ENCODE results near the gene KRT40.

KRT40 gene

GRCh38 chr17:41010441-41010840, 26.3 kb upstream of the KRT40 start:
- Histone ChIP-seq H3K4me1 (no peaks in the 10 kb centered on the region), H3K9me3 (no peaks in the 10 kb centered on the region), H3K27me3 (peaks cover 11% of the 10 kb centered on the region), H3K4me3 (ENCODE audit: low read depth, low read length) (no peak overlapping the region), H3K36me3 (no peaks in the 10 kb centered on the region)
- TF ChIP-seq, protein P1, sequence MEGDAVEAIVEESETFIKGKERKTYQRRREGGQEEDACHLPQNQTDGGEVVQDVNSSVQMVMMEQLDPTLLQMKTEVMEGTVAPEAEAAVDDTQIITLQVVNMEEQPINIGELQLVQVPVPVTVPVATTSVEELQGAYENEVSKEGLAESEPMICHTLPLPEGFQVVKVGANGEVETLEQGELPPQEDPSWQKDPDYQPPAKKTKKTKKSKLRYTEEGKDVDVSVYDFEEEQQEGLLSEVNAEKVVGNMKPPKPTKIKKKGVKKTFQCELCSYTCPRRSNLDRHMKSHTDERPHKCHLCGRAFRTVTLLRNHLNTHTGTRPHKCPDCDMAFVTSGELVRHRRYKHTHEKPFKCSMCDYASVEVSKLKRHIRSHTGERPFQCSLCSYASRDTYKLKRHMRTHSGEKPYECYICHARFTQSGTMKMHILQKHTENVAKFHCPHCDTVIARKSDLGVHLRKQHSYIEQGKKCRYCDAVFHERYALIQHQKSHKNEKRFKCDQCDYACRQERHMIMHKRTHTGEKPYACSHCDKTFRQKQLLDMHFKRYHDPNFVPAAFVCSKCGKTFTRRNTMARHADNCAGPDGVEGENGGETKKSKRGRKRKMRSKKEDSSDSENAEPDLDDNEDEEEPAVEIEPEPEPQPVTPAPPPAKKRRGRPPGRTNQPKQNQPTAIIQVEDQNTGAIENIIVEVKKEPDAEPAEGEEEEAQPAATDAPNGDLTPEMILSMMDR (IDR thresholded peaks at IDR 0.05; ENCODE audit: low read depth, low read length) = no peak
- DNase-seq = no peak

- Histone ChIP-seq H3K27me3 (peaks cover 9% of the 10 kb centered on the region), H3K36me3 (no peaks in the 10 kb centered on the region), H3K9me3 (no peaks in the 10 kb centered on the region), H3K4me3 (ENCODE audit: low read depth, low read length) (no peak overlapping the region), H3K4me1 (no peaks in the 10 kb centered on the region)
- no peak for DNase-seq
- TF ChIP-seq, protein P1 (IDR thresholded peaks at IDR 0.05; ENCODE audit: low read depth, low read length) = no peak
Observed at GRCh38 chr17:41009936-41010335, 25.8 kb upstream of the KRT40 start.

- no peaks in the 10 kb centered on the region for H3K4me1 ChIP-seq
- TF ChIP-seq, protein P1 (IDR thresholded peaks at IDR 0.05; ENCODE audit: low read depth, low read length) = no peak
- H3K9me3 ChIP-seq = no peaks in the 10 kb centered on the region
- H3K4me3 ChIP-seq (ENCODE audit: low read depth, low read length) = no peak overlapping the region
- peaks cover 15% of the 10 kb centered on the region for H3K27me3 ChIP-seq
- no peaks in the 10 kb centered on the region for H3K36me3 ChIP-seq
- DNase-seq = no peak
Observed at GRCh38 chr17:41009301-41009760, 25.2 kb upstream of the KRT40 start.

GRCh38 chr17:41008811-41009210, 24.7 kb upstream of the KRT40 start, which contains the start of gene KRTAP3-1:
Gene KRTAP3-1 (minus strand): TSS chr17:41009128. CDS start chr17:41009074, 54 bp downstream.
- Histone ChIP-seq H3K4me1 (no peaks in the 10 kb centered on the region), H3K4me3 (ENCODE audit: low read depth, low read length) (no peak within 1 kb of the TSS), H3K27me3 (peaks cover 16% of the 10 kb centered on the region), H3K36me3 (no peaks in the 10 kb centered on the region), H3K9me3 (no peaks in the 10 kb centered on the region)
- no peak for DNase-seq
- TF ChIP-seq, protein P1 (IDR thresholded peaks at IDR 0.05; ENCODE audit: low read depth, low read length) = no peak

DNA sequence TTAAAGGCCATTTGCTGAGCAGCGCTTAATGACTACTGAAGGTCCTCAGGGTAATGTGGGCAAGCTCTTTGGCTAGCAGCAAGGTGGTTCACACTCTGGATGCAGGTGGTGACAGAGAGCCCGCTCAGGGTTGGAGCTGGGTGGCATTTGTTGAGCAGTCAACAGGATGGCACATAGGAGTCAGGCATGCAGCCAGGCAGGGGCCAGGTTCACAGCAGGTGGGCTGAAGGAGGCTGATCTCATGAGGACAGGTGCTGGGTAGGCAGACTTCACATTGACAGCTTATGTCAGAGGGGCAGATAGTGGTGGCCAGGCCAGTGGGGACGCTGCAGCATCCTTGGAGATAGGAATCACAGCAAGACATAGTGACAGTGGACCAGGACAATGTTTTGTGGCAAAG, 20.3 kb upstream of the KRT40 start:
- H3K4me3 ChIP-seq (ENCODE audit: low read depth, low read length) = no peak overlapping the region
- DNase-seq = no peak
- H3K4me1 ChIP-seq = no peaks in the 10 kb centered on the region
- no peaks in the 10 kb centered on the region for H3K9me3 ChIP-seq
- H3K27me3 ChIP-seq = peaks cover 21% of the 10 kb centered on the region
- H3K36me3 ChIP-seq = no peaks in the 10 kb centered on the region
- TF ChIP-seq, protein P1 (IDR thresholded peaks at IDR 0.05; ENCODE audit: low read depth, low read length) = no peak

- DNase-seq = no peak
- Histone ChIP-seq H3K27me3 (peaks cover 22% of the 10 kb centered on the region), H3K36me3 (no peaks in the 10 kb centered on the region), H3K4me1 (no peaks in the 10 kb centered on the region), H3K4me3 (ENCODE audit: low read depth, low read length) (no peak overlapping the region), H3K9me3 (no peaks in the 10 kb centered on the region)
- TF ChIP-seq, protein P1 (IDR thresholded peaks at IDR 0.05; ENCODE audit: low read depth, low read length) = no peak
Observed at GRCh38 chr17:41003926-41004325, 19.8 kb upstream of the KRT40 start.

All from BE2C (cell line).